ENCODE measurements around the gene KAZN.

DNA sequence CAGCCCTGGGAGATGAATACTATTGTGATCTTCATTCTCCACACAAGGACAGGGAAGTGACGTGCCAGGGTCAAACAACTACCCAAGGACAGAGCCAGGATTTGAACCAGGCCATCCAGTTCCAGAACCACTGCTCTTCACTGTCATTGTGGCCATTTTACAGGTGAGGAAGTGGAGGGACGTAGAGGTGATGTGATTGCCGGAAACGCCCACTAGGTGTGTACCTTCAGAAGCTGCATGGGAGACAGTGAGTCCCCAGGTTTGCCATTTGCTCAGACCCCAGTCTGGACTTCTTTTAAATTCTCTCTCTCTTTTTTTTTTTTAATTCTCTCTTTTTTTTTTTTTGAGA lies 347.5 kb downstream of the KAZN start:
- TF ChIP-seq, protein P1, sequence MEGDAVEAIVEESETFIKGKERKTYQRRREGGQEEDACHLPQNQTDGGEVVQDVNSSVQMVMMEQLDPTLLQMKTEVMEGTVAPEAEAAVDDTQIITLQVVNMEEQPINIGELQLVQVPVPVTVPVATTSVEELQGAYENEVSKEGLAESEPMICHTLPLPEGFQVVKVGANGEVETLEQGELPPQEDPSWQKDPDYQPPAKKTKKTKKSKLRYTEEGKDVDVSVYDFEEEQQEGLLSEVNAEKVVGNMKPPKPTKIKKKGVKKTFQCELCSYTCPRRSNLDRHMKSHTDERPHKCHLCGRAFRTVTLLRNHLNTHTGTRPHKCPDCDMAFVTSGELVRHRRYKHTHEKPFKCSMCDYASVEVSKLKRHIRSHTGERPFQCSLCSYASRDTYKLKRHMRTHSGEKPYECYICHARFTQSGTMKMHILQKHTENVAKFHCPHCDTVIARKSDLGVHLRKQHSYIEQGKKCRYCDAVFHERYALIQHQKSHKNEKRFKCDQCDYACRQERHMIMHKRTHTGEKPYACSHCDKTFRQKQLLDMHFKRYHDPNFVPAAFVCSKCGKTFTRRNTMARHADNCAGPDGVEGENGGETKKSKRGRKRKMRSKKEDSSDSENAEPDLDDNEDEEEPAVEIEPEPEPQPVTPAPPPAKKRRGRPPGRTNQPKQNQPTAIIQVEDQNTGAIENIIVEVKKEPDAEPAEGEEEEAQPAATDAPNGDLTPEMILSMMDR (conservative IDR thresholded peaks at IDR 0.05 in 1 of 2, IDR thresholded peaks at IDR 0.05 in 1 of 2; ENCODE audit: low read depth in 1 of 2, low read length in 2 of 2), result no peak
- TF ChIP-seq EZH2 (IDR thresholded peaks at IDR 0.05; ENCODE audit: low read length, missing control alignments), result no peak

All from fibroblast of lung (primary cell).